Astrocyte of the cerebellum (primary cell): Measurements from ENCODE around the gene PDLIM4.

Experiments used
- DNase-seq: peaks from one replicate; pipeline ENCODE4 v3.0.0-alpha.2; 2011; ENCODE audit warnings: low read depth
- H3K4me3 ChIP-seq: 2 replicates; pipeline ENCODE4 v1.5.1; 2011; ENCODE audit warnings: mild to moderate bottlenecking, low read depth, low read length, moderate library complexity
- in situ Hi-C: cut with HindIII; loops from 2 replicates; pipeline ENCODE4 v1.10.0; 2017; ENCODE audit warnings: low sequenced_read_pairs
- TF ChIP-seq, protein P1 (sequence below): IDR thresholded peaks from 2 replicates; pipeline ENCODE4 v1.5.1; 2012; ENCODE audit warnings: low read length, low read depth, moderate library complexity, mild to moderate bottlenecking; ENCODE audit errors: missing control alignments

PDLIM4 gene

GRCh38 chr5:132302413-132302812, 44.9 kb downstream of the PDLIM4 start:
- no peak for DNase-seq
- H3K4me3 ChIP-seq, result no peak overlapping the region
- TF ChIP-seq, protein P1, sequence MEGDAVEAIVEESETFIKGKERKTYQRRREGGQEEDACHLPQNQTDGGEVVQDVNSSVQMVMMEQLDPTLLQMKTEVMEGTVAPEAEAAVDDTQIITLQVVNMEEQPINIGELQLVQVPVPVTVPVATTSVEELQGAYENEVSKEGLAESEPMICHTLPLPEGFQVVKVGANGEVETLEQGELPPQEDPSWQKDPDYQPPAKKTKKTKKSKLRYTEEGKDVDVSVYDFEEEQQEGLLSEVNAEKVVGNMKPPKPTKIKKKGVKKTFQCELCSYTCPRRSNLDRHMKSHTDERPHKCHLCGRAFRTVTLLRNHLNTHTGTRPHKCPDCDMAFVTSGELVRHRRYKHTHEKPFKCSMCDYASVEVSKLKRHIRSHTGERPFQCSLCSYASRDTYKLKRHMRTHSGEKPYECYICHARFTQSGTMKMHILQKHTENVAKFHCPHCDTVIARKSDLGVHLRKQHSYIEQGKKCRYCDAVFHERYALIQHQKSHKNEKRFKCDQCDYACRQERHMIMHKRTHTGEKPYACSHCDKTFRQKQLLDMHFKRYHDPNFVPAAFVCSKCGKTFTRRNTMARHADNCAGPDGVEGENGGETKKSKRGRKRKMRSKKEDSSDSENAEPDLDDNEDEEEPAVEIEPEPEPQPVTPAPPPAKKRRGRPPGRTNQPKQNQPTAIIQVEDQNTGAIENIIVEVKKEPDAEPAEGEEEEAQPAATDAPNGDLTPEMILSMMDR, result no peak
- in situ Hi-C loops, result no loop called here

GRCh38 chr5:132303589-132303988, 46.1 kb downstream of the PDLIM4 start:
- TF ChIP-seq, protein P1, result no peak
- no peak overlapping the region for H3K4me3 ChIP-seq
- in situ Hi-C loops, result no loop called here
- DNase-seq, result no peak

DNA sequence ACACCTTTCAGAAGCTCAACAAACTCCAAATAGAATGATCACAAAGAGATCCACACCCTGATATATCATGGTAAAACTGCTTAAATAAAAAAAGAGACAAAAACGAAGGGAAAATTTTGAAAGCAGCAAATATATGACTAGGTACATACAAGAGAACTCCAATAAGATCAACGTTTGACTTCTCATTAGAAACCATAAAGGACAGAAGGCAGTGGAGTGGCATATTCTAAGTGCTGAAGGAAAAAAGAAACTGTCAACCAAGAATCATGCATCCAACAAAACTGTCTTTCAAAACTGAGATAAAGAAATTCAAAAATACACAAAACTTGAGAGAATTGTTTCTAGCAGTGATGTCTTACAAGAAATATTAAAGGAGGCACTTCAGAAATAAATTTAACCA, 47.9 kb downstream of the PDLIM4 start:
- in situ Hi-C loops, result no loop called here
- TF ChIP-seq, protein P1, result no peak
- DNase-seq, result no peak
- H3K4me3 ChIP-seq, result no peak overlapping the region

DNA sequence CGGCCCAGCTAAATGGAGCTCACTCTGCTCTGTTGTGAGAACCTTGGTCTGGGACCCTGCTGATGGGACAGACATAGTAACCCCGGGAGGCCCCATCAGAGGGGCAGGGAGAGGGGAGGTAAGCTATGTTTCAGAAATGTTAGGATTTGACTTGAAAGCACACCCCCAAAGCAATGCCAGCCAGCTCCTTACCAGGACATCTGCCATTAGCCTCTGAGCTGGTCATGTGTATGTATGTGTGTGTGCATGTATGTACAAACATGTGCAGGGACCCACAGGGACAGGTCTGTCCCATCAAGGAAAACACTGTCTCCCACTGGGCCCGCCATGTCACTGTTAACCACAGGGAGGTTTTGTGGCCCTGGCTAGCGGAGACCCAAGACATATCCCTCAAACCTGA, 51.2 kb downstream of the PDLIM4 start:
- H3K4me3 ChIP-seq, result no peak overlapping the region
- DNase-seq, result no peak
- in situ Hi-C loops, result no loop called here
- TF ChIP-seq, protein P1, result no peak

DNA sequence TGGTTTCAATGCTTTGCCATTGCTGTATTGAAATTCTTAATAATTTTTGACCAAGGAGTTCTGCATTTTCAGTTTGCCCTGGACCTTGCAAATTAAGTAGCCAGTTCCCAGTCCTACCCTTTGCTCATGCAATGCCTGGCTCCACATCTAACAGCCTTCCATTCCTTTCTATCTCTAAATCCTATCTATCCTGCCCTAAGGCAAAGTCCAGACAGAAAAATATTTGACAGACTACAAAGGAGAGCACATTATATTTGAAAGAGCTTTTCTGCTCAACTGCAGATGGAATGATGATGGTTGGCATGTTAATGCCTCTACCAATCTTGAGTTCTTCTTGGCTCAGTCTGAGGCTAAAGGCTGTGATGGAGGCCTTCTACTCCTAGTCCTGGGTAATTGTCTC, 52.2 kb downstream of the PDLIM4 start:
- H3K4me3 ChIP-seq, result no peak overlapping the region
- DNase-seq, result no peak
- in situ Hi-C loops, result no loop called here
- TF ChIP-seq, protein P1, result no peak

GRCh38 chr5:132310141-132310834, 52.8 kb downstream of the PDLIM4 start:
- no peak for DNase-seq
- in situ Hi-C loops, result no loop called here
- TF ChIP-seq, protein P1, result no peak
- no peak overlapping the region for H3K4me3 ChIP-seq
